HCT116 (cell line): ENCODE data around the gene ARHGAP5. TPM values are rescaled to one million over a fixed set of nuclear protein-coding genes. Genes with fewer than 3 reads are reported as not detected.
"Not testable (repeated sequence)": the region's sequence is repeated elsewhere in the genome, so short reads cannot be mapped to it uniquely, and the experiment has no call there.

ENCODE experiments used
- ATAC-seq: fragments of 200-7000 bp; cut with Tn5 transposase; 2 replicates; pipeline ENCODE4 v1.9.1; 2020; ENCODE audit warnings: mild to moderate bottlenecking, moderate library complexity
- BruUV-seq: library from RNA; stranded (reverse); fragments of 400-500 nt; replicated peaks from 2 replicates; lab custom pipeline; 2021; lab: Mats Ljungman, UMichigan
- CTCF ChIA-PET: fragments of 300-600 bp; sonication (Branson Sonifier 250); formaldehyde crosslinking; loops from one replicate; lab custom pipeline; 2021; ENCODE audit warnings: antibody characterized with exemption; lab: Charles Lee
- POLR2A ChIA-PET: fragments of 300-600, 350-600 bp; sonication (Branson Sonifier 250); formaldehyde crosslinking; loops from one replicate; lab custom pipeline; 2021; ENCODE audit warnings: antibody characterized with exemption; lab: Charles Lee
- RAD21 ChIA-PET, 2 experiments: fragments of 300-600 bp; sonication (Branson Sonifier 250); formaldehyde crosslinking; loops; one replicate each; lab custom pipeline; 2023; ENCODE audit warnings: low total read pairs in 2 of 2; ENCODE audit not compliant: uncharacterized antibody in 2 of 2, unreplicated experiment in 2 of 2, low non-redundant PET in 1 of 2; lab: Charles Lee
- DNase-seq: peaks from one replicate; pipeline ENCODE4 v3.0.0-alpha.2; 2010; ENCODE audit warnings: low read depth, low spot score
- H2AFZ ChIP-seq: fragments of 200-600 bp; shearing (Covaris generic), sonication (generic); 2 replicates; pipeline ENCODE4 v1.6.1; 2017; ENCODE audit warnings: low read depth, mixed run types, mixed read lengths, antibody characterized with exemption, low read length; ENCODE audit not compliant: poor library complexity, severe bottlenecking
- H3K27ac ChIP-seq: 2 replicates; pipeline ENCODE4 v1.5.1; 2012; ENCODE audit warnings: low read depth, low read length
- H3K27me3 ChIP-seq: fragments of 200-600 bp; sonication (generic); 2 replicates; pipeline ENCODE4 v1.6.1; 2016; ENCODE audit warnings: mixed run types, low read length, mixed read lengths; ENCODE audit not compliant: insufficient read depth
- H3K36me3 ChIP-seq, 2 experiments: fragments of 200-500 bp in 1 of 2; fragments of 200-600 bp in 1 of 2; sonication (Bioruptor generic) in 1 of 2; sonication (generic) in 1 of 2; 2 replicates each; pipeline versions ENCODE4 v1.5.1 to v1.6.1; 2014 to 2016; ENCODE audit warnings: low read length in 2 of 2, inconsistent platforms in 1 of 2, mixed read lengths in 1 of 2, mixed run types in 1 of 2; ENCODE audit not compliant: insufficient read depth in 2 of 2, control insufficient read depth in 1 of 2
- H3K4me1 ChIP-seq, 2 experiments: fragments of 200-600 bp in 1 of 2; sonication (generic) in 1 of 2; 2 replicates each; pipeline versions ENCODE4 v1.5.1 to v1.6.1; 2012 to 2017; ENCODE audit warnings: low read length in 2 of 2, inconsistent platforms in 1 of 2, mild to moderate bottlenecking in 1 of 2, mixed read lengths in 1 of 2, mixed run types in 1 of 2, moderate library complexity in 1 of 2; ENCODE audit not compliant: insufficient read depth in 2 of 2, control insufficient read depth in 1 of 2
- H3K4me2 ChIP-seq: fragments of 200-600 bp; sonication (generic); 2 replicates; pipeline ENCODE4 v1.6.1; 2017; ENCODE audit warnings: mixed run types, low read length, mixed read lengths
- H3K4me3 ChIP-seq, 2 experiments: fragments of 200-600 bp in 1 of 2; sonication (generic) in 1 of 2; replicated peaks in 1 of 2; 2 replicates each; pipeline ENCODE4 v1.5.1; 2011 to 2016; ENCODE audit warnings: low read length in 2 of 2, control low read depth in 1 of 2, low read depth in 1 of 2, mild to moderate bottlenecking in 1 of 2, mixed read lengths in 1 of 2, mixed run types in 1 of 2
- H3K79me2 ChIP-seq: fragments of 200-600 bp; sonication (generic); 2 replicates; pipeline ENCODE4 v1.6.1; 2017; ENCODE audit warnings: mild to moderate bottlenecking, mixed run types, low read length, moderate library complexity, mixed read lengths; ENCODE audit not compliant: insufficient read depth
- H3K9ac ChIP-seq: fragments of 200-600 bp; sonication (generic); 2 replicates; pipeline ENCODE4 v1.6.1; 2016; ENCODE audit warnings: low read length, mixed read lengths
- H3K9me2 ChIP-seq: fragments of 200-600 bp; sonication (generic), shearing (Covaris generic); 2 replicates; pipeline ENCODE4 v1.6.1; 2017; ENCODE audit warnings: mixed run types, mild to moderate bottlenecking, moderate library complexity; ENCODE audit not compliant: insufficient read depth
- H3K9me3 ChIP-seq, 2 experiments: fragments of 200-500 bp in 1 of 2; fragments of 200-600 bp in 1 of 2; sonication (Bioruptor generic) in 1 of 2; sonication (generic) in 1 of 2; 2 replicates each; pipeline ENCODE4 v1.6.1; 2014 to 2017; ENCODE audit warnings: low read length in 2 of 2, mixed read lengths in 2 of 2, inconsistent platforms in 1 of 2, low read depth in 1 of 2, mild to moderate bottlenecking in 1 of 2, mixed run types in 1 of 2, moderate library complexity in 1 of 2; ENCODE audit not compliant: control insufficient read depth in 1 of 2, insufficient read depth in 1 of 2
- H4K20me1 ChIP-seq: fragments of 200-600 bp; sonication (generic), shearing (Covaris generic); 2 replicates; pipeline ENCODE4 v1.6.1; 2017; ENCODE audit warnings: mixed run types, mild to moderate bottlenecking, moderate library complexity; ENCODE audit not compliant: insufficient read depth
- CEBPB ChIP-seq: IDR thresholded peaks from 2 replicates; pipeline ENCODE4 v1.6.1; 2012; ENCODE audit warnings: low read depth
- ELF1 ChIP-seq: IDR thresholded peaks from 2 replicates; pipeline ENCODE4 v1.6.1; 2012; ENCODE audit warnings: low read depth, borderline replicate concordance
- EZH2phosphoT487 ChIP-seq: fragments of 200-600 bp; IDR thresholded peaks from 2 replicates; pipeline ENCODE4 v1.6.1; 2018; ENCODE audit warnings: antibody characterized with exemption, borderline replicate concordance
- RAD21 ChIP-seq: IDR thresholded peaks from 2 replicates; pipeline ENCODE4 v1.6.1; 2012; ENCODE audit warnings: low read depth, mild to moderate bottlenecking
- SP1 ChIP-seq: IDR thresholded peaks from 2 replicates; pipeline ENCODE4 v1.6.1; 2012; ENCODE audit warnings: low read depth
- intact Hi-C: fragments of 100-400 bp; cut with micrococcal nuclease; formaldehyde crosslinking; loops from 2 replicates; pipeline ENCODE4 v1.10.0; 2022
- total RNA-seq: library from RNA; stranded (reverse); gene quantifications from one replicate; pipeline ENCODE4 v1.2.1, GENCODE V29; 2021; ENCODE audit not compliant: unreplicated experiment

The ARHGAP5 gene
- total RNA-seq, 1 experiment from 2014 or later = 66.7 TPM

- DNase-seq, intact Hi-C loops, H3K27me3 ChIP-seq, H3K4me3 ChIP-seq, H3K9me3 ChIP-seq, ATAC-seq, H4K20me1 ChIP-seq, BruUV-seq, H3K9me2 ChIP-seq, H2AFZ ChIP-seq, H3K36me3 ChIP-seq, H3K4me2 ChIP-seq, H3K27ac ChIP-seq, POLR2A ChIA-PET, CTCF ChIA-PET, H3K4me1 ChIP-seq, RAD21 ChIA-PET, H3K9ac ChIP-seq: not testable (repeated sequence)
- peaks cover 73% of the 10 kb centered on the region for H3K79me2 ChIP-seq
Observed at GRCh38 chr14:32127731-32128654, 50.9 kb downstream of the ARHGAP5 start.

- CTCF ChIA-PET = no interaction called here
- Histone ChIP-seq H3K27ac (no peak overlapping the region), H4K20me1 (no peaks in the 10 kb centered on the region), H3K9ac (no peak overlapping the region), H3K36me3 (peaks cover 0 to 4% of the 10 kb centered on the region in 2 experiments; a peak in 1 of 4 replicates), H3K9me3 (no peaks in the 10 kb centered on the region), H3K4me3 (no peak overlapping the region), H3K27me3 (no peaks in the 10 kb centered on the region), H3K4me1 (no peaks in the 10 kb centered on the region), H3K9me2 (no peaks in the 10 kb centered on the region), H3K79me2 (peaks cover 66% of the 10 kb centered on the region), H3K4me2 (no peak overlapping the region), H2AFZ (no peak overlapping the region)
- BruUV-seq = no TSS peak
- DNase-seq = no peak
- no peak for ATAC-seq
- intact Hi-C loops = no loop called here
- TF ChIP-seq RAD21 = no peak
- TF ChIP-seq EZH2phosphoT487 = no peak
- no peak for TF ChIP-seq ELF1
- TF ChIP-seq SP1 = no peak
- TF ChIP-seq CEBPB = no peak
- RAD21 ChIA-PET = no interaction called here
- POLR2A ChIA-PET = no interaction called here
Observed at GRCh38 chr14:32128703-32129102, 51.6 kb downstream of the ARHGAP5 start.
